ENCODE measurements around the gene SLC6A16. TPM values are rescaled to one million over a fixed set of nuclear protein-coding genes. Genes with fewer than 3 reads are reported as not detected.
A peak's percentile ranks its signal among the peaks of the same experiment; 100 is the strongest.

Gene SLC6A16
- total RNA-seq, 1 experiment from 2014 or later = 3.2 TPM

DNA sequence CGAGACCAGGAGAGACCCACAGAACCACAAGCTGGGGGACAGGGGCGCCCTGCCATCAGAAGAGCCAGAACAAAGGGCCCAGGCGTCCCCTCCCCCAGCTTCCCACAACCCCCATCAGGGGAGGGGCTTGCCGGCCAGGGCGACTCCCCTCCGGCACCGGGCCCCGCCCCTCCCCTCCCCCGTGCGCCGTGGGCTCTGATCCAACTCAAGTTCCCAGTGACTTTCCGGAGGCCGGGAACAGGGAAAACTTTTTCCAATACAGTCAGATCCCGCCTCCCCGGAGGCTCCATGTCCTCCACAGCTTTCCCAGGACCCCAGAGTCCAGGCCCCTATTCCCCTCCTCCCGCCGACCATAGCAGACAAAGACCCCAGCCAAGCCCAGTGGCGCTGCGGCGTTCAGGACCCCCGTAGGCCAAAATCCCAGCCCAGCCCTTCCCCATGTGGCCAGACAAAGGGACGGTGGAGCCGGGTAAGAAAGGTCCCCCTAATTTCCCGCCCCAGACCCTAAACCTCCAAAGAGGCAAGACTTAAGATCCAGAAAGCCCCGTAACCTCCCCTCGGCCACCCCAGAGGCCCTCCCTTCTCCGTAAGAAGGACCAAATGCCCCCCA, 36.6 kb upstream of the SLC6A16 start:
- Histone ChIP-seq H4K20me1 (ENCODE audit: control insufficient read depth, insufficient read depth, insufficient read length) (no peaks in the 10 kb centered on the region), H2AK5ac (ENCODE audit: insufficient read length, low read length) (no peak overlapping the region), H3K79me2 (ENCODE audit: insufficient read depth, low read length) (peaks cover 6% of the 10 kb centered on the region; the same call in 1 of the 2 replicates), H2AFZ (ENCODE audit: low read length) (no peak overlapping the region), H3K79me1 (ENCODE audit: insufficient read depth, low read depth, low read length, poor library complexity, severe bottlenecking) (peaks cover 6% of the 10 kb centered on the region), H4K91ac (ENCODE audit: insufficient read length, low read depth, low read length) (peak overlapping the region; percentile 95), H3K27ac (ENCODE audit: insufficient read length, low read depth, low read length) (no peak overlapping the region), H4K5ac (ENCODE audit: insufficient read length, low read depth, low read length) (peak overlapping the region; percentile 49), H3K23me2 (ENCODE audit: insufficient read length, low read depth, low read length, poor library complexity, severe bottlenecking) (peaks cover 8% of the 10 kb centered on the region), H3K27me3 (ENCODE audit: insufficient read depth, low read length) (no peaks in the 10 kb centered on the region), H2BK15ac (ENCODE audit: low read depth, low read length) (no peak overlapping the region; the same call in 1 of the 2 replicates), H2BK5ac (ENCODE audit: insufficient read length, low read length) (peak overlapping the region; percentile 58), H3K4me1 (ENCODE audit: insufficient read depth, low read length) (no peaks in the 10 kb centered on the region; the same call in 1 of the 2 replicates), H3K4me2 (ENCODE audit: insufficient read depth, insufficient read length, low read length) (peak overlapping the region; percentile 96), H3K56ac (ENCODE audit: insufficient read length, low read depth, low read length) (no peak overlapping the region), H3K23ac (ENCODE audit: insufficient read length, low read depth, low read length) (no peak overlapping the region), H3K9me3 (ENCODE audit: control insufficient read depth, low read depth, low read length) (no peaks in the 10 kb centered on the region), H3K4ac (ENCODE audit: low read depth, low read length) (peak overlapping the region; percentile 100), H3T11ph (ENCODE audit: low read length) (peak overlapping the region; percentile 93), H3K14ac (ENCODE audit: insufficient read depth, low read length) (peak overlapping the region; percentile 98), H4K8ac (replicated peaks; ENCODE audit: insufficient read length, low read depth, low read length) (no peak overlapping the region), H2BK12ac (ENCODE audit: insufficient read length, low read depth, low read length) (peak overlapping the region; percentile 79), H2BK120ac (ENCODE audit: low read depth, low read length, poor library complexity, severe bottlenecking) (peak overlapping the region; percentile 94), H3K9ac (ENCODE audit: extremely low read depth, insufficient read length, low read length) (peak overlapping the region; percentile 96), H3K18ac (ENCODE audit: insufficient read length, low read depth, low read length) (peak overlapping the region; percentile 99), H2BK20ac (ENCODE audit: low read depth, low read length, poor library complexity, severe bottlenecking) (no peak overlapping the region)
- peaks cover 3% of the 10 kb centered on the region for H3K27me3 Mint-ChIP-seq (ENCODE audit: low read depth)
- peaks cover 26 to 34% (median 30%) of the 10 kb centered on the region in 3 experiments; a peak in 6 of 7 replicates for H3K36me3 Mint-ChIP-seq (ENCODE audit: insufficient read depth in 1 of 3, low read depth in 3 of 3)
- peak overlapping the region; percentile 97 to 98 (median 98); a peak in 6 of 7 replicates for H3K27ac Mint-ChIP-seq
- no peak overlapping the region for H3K4me3 Mint-ChIP-seq
- DNase-seq = peak; percentile 73
- TF ChIP-seq, protein P1, sequence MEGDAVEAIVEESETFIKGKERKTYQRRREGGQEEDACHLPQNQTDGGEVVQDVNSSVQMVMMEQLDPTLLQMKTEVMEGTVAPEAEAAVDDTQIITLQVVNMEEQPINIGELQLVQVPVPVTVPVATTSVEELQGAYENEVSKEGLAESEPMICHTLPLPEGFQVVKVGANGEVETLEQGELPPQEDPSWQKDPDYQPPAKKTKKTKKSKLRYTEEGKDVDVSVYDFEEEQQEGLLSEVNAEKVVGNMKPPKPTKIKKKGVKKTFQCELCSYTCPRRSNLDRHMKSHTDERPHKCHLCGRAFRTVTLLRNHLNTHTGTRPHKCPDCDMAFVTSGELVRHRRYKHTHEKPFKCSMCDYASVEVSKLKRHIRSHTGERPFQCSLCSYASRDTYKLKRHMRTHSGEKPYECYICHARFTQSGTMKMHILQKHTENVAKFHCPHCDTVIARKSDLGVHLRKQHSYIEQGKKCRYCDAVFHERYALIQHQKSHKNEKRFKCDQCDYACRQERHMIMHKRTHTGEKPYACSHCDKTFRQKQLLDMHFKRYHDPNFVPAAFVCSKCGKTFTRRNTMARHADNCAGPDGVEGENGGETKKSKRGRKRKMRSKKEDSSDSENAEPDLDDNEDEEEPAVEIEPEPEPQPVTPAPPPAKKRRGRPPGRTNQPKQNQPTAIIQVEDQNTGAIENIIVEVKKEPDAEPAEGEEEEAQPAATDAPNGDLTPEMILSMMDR (conservative IDR thresholded peaks at IDR 0.05) = no peak
- H3K9me3 Mint-ChIP-seq = no peaks in the 10 kb centered on the region
- WGBS (ENCODE audit: extremely low coverage, insufficient read length, low lambda C conversion rate) = no CpG with 5 or more reads among the region's 27 CpGs
- H3K4me1 Mint-ChIP-seq = peaks cover 4 to 24% of the 10 kb centered on the region in 2 experiments
